ENCODE results near the gene AMDHD2. TPM values are rescaled to one million over a fixed set of nuclear protein-coding genes. Genes with fewer than 3 reads are reported as not detected.
A peak's percentile ranks its signal among the peaks of the same experiment; 100 is the strongest.

The AMDHD2 gene
- total RNA-seq, 2 experiments from 2014 or later, result 45.8 to 60.7 TPM

DNA sequence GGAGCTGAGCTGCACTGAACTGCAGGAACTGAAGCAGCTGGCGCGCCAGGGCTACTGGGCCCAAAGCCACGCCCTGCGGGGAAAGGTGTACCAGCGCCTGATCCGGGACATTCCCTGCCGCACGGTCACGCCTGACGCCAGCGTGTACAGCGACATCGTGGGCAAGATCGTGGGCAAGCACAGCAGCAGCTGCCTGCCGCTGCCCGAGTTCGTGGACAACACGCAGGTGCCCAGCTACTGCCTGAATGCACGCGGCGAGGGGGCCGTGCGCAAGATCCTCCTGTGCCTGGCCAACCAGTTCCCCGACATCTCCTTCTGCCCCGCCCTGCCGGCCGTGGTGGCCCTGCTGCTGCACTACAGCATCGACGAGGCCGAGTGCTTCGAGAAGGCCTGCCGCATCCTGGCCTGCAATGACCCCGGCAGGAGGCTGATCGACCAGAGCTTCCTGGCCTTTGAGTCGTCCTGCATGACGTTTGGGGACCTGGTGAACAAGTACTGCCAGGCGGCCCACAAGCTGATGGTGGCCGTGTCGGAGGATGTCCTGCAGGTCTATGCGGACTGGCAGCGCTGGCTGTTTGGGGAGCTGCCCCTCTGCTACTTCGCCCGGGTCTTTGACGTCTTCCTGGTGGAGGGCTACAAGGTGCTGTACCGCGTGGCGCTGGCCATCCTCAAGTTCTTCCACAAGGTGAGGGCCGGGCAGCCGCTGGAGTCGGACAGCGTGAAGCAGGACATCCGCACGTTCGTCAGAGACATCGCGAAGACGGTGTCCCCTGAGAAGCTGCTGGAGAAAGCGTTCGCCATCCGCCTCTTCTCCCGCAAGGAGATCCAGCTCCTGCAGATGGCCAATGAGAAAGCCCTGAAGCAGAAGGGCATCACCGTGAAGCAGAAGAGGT is 23.7 kb upstream of the AMDHD2 start:
- Mint-ChIP-seq H3K36me3 (ENCODE audit: low read depth) (no peaks in the 10 kb centered on the region), H3K27me3 (no peaks in the 10 kb centered on the region), H3K9me3 (no peaks in the 10 kb centered on the region), H3K4me1 (peaks cover 2% of the 10 kb centered on the region), H3K4me3 (no peak overlapping the region), H3K27ac (no peak overlapping the region)
- ChIA-PET POLR2A (no interaction called here), CTCF (interaction anchor here (0.5 to 1.2 kb wide), 3 partner anchors 8 to 472 kb away, joined by 3 read pairs; no protein-coding TSS in a partner anchor)
- no peak for DNase-seq

DNA sequence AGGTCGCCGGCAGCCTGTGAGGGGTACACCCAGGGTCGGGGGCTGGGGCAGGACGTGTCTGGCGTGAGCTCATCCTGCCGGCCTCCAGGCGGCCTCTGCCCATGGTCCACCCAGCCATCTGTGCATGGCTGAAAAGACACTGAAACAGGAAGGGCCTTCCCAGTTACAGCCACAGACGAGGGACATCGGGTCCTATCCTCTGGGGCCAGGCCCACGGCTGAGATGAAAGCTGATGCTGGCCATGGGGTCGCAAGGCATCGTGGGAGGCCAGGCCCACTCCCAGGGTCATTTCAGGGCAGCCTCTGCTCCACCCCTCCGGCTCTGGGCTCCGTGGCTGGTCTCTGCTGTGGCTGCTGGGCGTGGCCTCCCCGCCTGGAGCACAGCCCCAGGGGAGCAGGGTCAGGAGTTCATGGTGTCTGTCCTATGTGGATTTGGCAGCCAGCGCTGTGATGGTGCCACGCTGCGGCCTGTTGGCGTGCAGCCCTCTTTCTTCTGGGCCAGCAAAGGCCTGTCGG is 23.0 kb upstream of the AMDHD2 start:
- no peaks in the 10 kb centered on the region for H3K36me3 Mint-ChIP-seq (ENCODE audit: low read depth)
- peaks cover 5% of the 10 kb centered on the region for H3K4me1 Mint-ChIP-seq
- H3K27me3 Mint-ChIP-seq, result no peaks in the 10 kb centered on the region
- no peak overlapping the region for H3K4me3 Mint-ChIP-seq
- POLR2A ChIA-PET, result no interaction called here
- H3K27ac Mint-ChIP-seq, result no peak overlapping the region
- no peak for DNase-seq
- CTCF ChIA-PET, result interaction anchor here (0.5 to 1.2 kb wide), 3 partner anchors 9 to 473 kb away, joined by 3 read pairs; no protein-coding TSS in a partner anchor
- no peaks in the 10 kb centered on the region for H3K9me3 Mint-ChIP-seq

DNA sequence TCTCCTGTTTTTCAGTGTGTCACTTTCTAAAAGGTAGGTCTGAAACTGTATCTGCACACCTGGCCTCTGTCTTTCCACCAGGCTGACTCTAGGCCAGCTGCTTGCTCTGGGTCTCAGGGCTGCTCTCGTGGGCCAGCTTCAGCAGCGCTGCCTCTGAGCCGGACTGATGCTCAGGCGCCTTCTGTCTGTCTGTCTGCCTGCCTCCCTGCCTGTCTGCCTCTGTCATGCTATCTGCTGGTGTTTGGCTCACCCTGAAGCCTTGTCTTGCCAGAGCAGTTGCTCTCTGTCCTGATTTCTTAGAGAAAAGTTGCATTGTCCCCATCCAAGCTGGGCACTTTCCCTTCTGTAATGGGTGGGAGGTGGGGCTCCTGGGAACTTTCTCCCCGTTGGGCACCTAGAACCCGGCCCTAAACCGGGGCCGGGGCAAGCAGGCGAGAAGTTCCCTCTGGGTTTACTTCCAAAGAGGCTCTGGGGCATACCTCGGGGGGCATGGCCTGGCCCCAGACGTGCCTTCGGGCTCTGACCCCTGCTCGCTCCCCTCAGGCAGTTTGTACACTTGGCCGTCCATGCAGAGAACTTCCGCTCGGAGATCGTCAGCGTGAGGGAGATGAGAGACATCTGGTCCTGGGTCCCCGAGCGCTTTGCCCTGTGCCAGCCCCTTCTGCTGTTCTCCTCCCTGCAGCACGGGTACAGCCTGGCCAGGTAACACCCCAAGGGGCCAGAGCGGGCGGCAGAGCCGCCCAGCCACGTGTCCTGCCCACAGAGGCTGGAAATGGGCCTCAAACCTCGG is 22.3 kb upstream of the AMDHD2 start:
- CTCF ChIA-PET, result no interaction called here
- Mint-ChIP-seq H3K4me1 (peaks cover 5% of the 10 kb centered on the region), H3K9me3 (no peaks in the 10 kb centered on the region), H3K36me3 (ENCODE audit: low read depth) (no peaks in the 10 kb centered on the region), H3K27ac (no peak overlapping the region), H3K27me3 (no peaks in the 10 kb centered on the region), H3K4me3 (no peak overlapping the region)
- no peak for DNase-seq
- POLR2A ChIA-PET, result no interaction called here

DNA sequence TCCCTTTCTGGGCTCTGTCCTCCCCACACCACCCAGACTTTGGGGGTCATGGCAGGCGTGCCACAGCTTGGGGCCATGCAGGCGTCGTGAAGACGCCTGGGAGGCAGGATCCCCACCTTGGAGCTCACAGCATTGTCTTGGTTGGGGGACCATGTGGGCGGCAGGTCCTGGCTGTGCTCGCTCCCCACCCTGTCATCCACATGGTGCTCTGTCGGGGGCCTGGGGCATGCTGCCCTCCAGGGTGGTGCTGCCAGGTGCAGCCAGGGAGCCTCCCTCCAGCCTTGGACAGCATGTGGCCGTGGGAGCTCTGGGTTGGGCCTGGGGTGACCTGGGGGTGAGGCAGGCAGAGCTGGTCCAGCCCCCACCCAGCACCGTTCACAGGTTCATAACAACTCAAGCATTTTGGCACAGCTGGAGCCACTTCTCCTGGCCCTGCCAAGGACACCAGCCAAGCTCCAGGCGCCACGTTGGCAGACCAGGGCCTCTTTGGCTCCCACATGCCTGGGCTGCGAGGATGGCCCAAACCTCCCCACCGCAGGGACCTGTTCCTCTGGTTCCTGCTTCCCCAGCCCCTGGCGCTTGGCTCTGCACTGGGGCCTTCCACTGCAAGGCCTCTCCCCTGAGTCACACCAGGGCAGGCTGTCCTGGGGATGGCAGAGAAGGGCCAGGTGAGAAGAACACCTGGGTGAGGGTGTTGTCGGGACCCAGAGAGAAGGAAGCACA is 21.5 kb upstream of the AMDHD2 start:
- Mint-ChIP-seq H3K36me3 (ENCODE audit: low read depth) (no peaks in the 10 kb centered on the region), H3K9me3 (no peaks in the 10 kb centered on the region), H3K4me1 (peaks cover 5% of the 10 kb centered on the region), H3K4me3 (no peak overlapping the region), H3K27ac (no peak overlapping the region), H3K27me3 (no peaks in the 10 kb centered on the region)
- no peak for DNase-seq
- ChIA-PET POLR2A (no interaction called here), CTCF (no interaction called here)

DNA sequence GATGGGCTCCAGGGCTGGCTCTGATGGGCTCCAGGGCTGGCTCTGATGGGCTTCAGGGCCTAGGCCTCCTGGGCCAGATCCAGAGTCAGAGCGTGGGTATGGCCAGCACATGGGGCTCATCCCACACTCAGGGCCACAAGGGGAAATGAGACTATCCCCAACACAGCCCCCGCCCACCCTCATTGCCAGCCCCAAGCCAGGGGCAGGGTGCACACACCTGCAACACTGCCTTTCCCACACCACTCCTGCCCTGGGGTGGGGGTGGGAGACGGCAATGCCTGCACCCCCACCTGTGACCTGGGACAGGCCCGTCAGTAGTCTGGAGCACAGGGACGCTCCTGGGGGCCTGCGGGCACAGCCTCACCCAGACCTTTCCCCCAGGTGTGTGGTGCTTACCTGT is 20.7 kb upstream of the AMDHD2 start:
- H3K4me1 Mint-ChIP-seq, result peaks cover 5% of the 10 kb centered on the region
- no peak for DNase-seq
- no peak overlapping the region for H3K4me3 Mint-ChIP-seq
- H3K9me3 Mint-ChIP-seq, result no peaks in the 10 kb centered on the region
- H3K27me3 Mint-ChIP-seq, result no peaks in the 10 kb centered on the region
- H3K36me3 Mint-ChIP-seq (ENCODE audit: low read depth), result no peaks in the 10 kb centered on the region
- H3K27ac Mint-ChIP-seq, result no peak overlapping the region
- CTCF ChIA-PET, result no interaction called here
- POLR2A ChIA-PET, result no interaction called here

DNA sequence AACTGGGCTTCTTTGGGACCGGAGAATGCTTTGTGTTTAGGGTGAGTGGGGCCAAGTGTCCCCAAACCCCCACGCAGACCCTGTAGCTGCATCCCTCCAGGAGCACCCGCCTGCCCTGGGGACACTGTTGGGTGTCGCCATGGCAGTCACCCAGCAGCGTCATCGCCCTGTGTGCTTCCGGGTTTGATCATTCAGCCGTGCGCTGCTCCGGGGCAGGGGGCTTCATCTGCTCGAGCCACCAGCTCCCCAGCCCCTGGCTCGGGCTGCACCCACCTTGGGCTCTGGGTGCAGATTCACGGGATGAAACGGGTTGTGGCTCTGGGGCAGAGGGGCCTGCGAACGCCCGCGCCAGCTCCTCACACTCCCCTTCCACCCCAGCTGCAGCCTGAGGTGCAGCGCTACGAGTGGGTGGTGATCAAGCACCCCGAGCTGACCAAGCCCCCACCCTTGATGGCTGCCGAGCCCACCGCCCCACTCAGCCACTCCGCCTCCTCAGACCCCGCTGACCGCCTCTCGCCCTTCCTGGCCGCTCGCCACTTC is 20.2 kb upstream of the AMDHD2 start:
- DNase-seq, result no peak
- POLR2A ChIA-PET, result no interaction called here
- H3K27me3 Mint-ChIP-seq, result no peaks in the 10 kb centered on the region
- H3K4me1 Mint-ChIP-seq, result peaks cover 5% of the 10 kb centered on the region
- CTCF ChIA-PET, result interaction anchor here (2.1 kb wide), 1 partner anchor 13 kb away, joined by 9 read pairs; the partner anchor contains the start of gene ATP6V0C
- no peaks in the 10 kb centered on the region for H3K36me3 Mint-ChIP-seq (ENCODE audit: low read depth)
- H3K4me3 Mint-ChIP-seq, result no peak overlapping the region
- no peaks in the 10 kb centered on the region for H3K9me3 Mint-ChIP-seq
- H3K27ac Mint-ChIP-seq, result no peak overlapping the region

DNA sequence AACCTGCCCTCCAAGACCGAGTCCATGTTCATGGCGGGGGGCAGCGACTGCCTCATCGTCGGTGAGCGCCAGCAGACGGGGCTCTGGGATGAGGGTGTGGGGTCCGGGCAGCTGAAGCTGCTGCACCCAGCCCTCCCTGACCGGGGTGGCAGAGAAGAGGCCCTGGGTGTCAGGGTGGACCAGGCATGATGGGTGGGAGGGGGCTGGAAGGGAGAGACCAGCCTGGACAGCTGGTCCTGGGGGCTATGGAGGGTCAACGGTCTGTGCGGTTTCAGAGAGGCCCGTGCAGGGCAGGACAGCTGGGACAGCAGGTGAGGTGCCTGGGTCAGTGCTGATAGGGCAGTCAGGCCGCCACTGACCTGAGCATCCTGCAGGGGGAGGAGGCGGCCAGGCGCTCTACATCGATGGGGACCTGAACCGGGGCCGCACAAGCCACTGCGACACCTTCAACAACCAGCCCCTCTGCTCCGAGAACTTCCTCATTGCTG is 19.7 kb upstream of the AMDHD2 start:
- ChIA-PET CTCF (interaction anchor here (0.6 to 2.1 kb wide), 13 partner anchors 10 to 209 kb away, joined by 3 to 9 read pairs (median 3); partner anchors contain the start of genes ABCA3, ATP6V0C and TEDC2), POLR2A (no interaction called here)
- H3K4me1 Mint-ChIP-seq, result peaks cover 5% of the 10 kb centered on the region
- no peaks in the 10 kb centered on the region for H3K27me3 Mint-ChIP-seq
- H3K9me3 Mint-ChIP-seq, result no peaks in the 10 kb centered on the region
- H3K36me3 Mint-ChIP-seq (ENCODE audit: low read depth), result no peaks in the 10 kb centered on the region
- H3K27ac Mint-ChIP-seq, result no peak overlapping the region
- DNase-seq, result no peak
- H3K4me3 Mint-ChIP-seq, result no peak overlapping the region

DNA sequence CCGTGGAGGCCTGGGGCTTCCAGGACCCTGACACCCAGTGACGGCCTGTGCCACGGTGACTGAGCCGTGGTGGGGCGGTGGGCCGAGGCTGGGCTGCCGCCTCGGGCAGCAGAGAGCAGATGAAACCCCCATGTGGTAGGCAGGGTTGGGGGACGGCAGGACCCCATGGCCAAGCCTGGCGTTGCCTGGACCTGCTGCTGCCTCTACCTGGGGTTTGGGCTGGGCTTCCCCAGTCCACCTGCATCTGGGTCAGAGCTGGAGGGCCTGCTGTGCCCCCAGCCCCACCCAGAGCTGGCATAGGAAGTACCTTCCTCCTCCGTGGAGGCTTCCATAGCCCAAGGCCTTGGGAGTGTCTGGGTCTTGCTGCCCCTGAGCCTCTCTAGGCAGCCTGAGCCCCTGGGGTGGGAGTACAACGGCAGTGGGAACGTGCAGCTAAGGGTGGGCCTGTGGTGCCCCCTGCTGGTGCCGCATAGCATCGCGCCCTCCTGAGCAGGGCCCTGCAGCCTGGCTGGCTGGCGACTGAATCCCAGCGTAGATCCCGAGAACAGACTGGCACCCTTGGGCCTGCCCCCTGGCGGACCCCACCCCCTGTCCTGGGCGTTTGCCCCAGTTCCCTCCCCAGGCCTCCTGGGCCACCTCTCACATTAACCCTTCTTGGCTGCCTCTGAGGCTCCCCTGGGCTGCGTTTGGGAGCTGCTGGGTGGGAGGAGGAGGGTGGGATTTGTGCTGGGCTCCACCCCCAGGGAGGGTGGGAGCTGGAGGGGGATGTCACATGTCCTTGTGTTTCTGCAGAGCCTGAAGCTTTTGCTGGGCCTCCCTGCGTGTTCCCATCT is 19.0 kb upstream of the AMDHD2 start:
- no peaks in the 10 kb centered on the region for H3K27me3 Mint-ChIP-seq
- H3K9me3 Mint-ChIP-seq, result no peaks in the 10 kb centered on the region
- peak; percentile 83 for DNase-seq
- no peaks in the 10 kb centered on the region for H3K36me3 Mint-ChIP-seq (ENCODE audit: low read depth)
- H3K27ac Mint-ChIP-seq, result peak overlapping the region; percentile 31
- H3K4me1 Mint-ChIP-seq, result peaks cover 5% of the 10 kb centered on the region
- ChIA-PET POLR2A (no interaction called here), CTCF (interaction anchor here (0.6 to 2.1 kb wide), 16 partner anchors 9 to 298 kb away, joined by 3 to 9 read pairs (median 3); partner anchors contain the start of genes ABCA3, ATP6V0C and TEDC2)
- no peak overlapping the region for H3K4me3 Mint-ChIP-seq

DNA sequence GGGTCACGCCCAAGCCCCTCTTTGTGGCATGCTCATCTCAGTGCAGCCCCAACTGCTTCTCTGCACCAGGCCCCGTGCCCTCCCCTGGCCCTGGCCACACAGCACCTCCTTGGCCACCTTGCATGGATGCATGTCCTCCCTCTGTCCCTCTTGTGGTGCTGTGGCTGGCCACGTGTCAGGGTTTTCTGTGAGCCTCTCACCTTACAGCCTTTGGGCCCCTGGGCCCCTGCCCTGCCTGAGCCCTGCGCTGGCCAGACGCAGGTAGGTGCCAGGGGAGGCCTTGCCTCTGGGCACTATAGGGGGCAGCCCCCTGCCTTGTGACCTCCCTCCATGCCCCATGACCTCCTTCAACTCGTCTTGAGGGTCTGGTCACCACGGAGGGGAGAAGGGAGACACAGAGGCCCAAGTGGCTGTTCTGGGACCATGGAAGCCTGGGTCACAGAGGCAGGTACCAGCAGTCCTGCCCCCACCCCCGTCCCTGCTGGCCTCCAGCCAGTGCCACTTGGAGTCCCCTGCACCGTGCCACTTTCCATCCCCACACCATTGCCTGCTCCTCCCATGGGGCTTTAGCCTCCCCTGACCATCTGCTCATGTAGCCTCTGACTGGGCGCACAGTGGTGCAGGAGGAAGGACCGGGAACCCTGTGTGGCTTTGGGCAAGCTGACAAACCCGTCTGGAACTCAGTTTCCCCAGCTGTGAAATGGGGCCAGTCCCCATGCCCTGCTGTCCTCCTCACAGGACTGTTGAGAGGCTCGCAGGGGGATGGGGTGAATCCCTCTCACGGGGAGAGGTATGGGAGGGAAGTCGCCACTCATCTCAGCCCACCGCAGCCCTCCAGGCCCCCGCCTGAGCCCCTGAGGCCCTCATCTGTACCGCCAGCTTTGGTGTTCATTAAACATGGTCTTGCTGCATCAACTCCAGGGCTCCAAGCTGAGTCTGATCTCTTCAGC is 17.9 kb upstream of the AMDHD2 start:
- H3K4me3 Mint-ChIP-seq, result no peak overlapping the region
- H3K36me3 Mint-ChIP-seq (ENCODE audit: low read depth), result no peaks in the 10 kb centered on the region
- ChIA-PET CTCF (interaction anchor here (0.7 to 2.1 kb wide), 10 partner anchors 8 to 299 kb away, joined by 3 to 9 read pairs (median 4); partner anchors contain the start of genes ATP6V0C and TEDC2), POLR2A (no interaction called here)
- H3K9me3 Mint-ChIP-seq, result no peaks in the 10 kb centered on the region
- peaks cover 7% of the 10 kb centered on the region for H3K4me1 Mint-ChIP-seq
- H3K27ac Mint-ChIP-seq, result no peak overlapping the region
- no peaks in the 10 kb centered on the region for H3K27me3 Mint-ChIP-seq
- DNase-seq, result no peak

DNA sequence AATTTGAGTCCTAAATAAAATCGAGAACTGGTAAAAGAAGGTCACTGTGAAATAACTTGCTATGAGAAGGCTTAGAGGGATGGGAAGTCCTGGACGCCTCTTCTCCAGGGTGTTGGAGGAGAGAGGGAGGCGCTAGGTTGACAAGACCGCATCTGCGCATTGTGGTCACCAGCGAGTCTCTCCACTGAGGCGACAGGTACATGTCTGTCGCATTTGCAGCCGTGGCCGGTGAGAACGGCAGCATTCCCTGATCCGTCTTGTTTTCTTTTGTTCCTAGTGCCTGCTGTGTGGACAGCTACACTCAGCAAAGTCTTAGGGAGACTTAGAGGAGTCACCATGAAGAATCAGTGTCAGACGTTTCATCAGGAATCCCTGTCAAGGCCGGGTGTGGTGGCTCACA is 14.5 kb upstream of the AMDHD2 start:
- ChIA-PET CTCF (interaction anchor here (0.6 kb wide), 1 partner anchor 625 kb away, joined by 3 read pairs; no protein-coding TSS in a partner anchor), POLR2A (no interaction called here)
- Mint-ChIP-seq H3K4me1 (peaks cover 18% of the 10 kb centered on the region), H3K36me3 (ENCODE audit: low read depth) (no peaks in the 10 kb centered on the region), H3K27ac (no peak overlapping the region), H3K27me3 (no peaks in the 10 kb centered on the region), H3K4me3 (no peak overlapping the region), H3K9me3 (no peaks in the 10 kb centered on the region)
- no peak for DNase-seq

All from activated CD4-positive, alpha-beta T cell treated with anti-CD3 and anti-CD28 coated beads, Interleukin-2, amount 10 ng/mL, durations not matched to agents 7 days and 5 days (primary cell).